Ishikawa (cell line): ENCODE data around the gene AIP.

Experiments used
- CEBPB ChIP-seq: IDR thresholded peaks from 2 replicates; pipeline ENCODE4 v1.6.1; 2012
- CREB1 ChIP-seq: IDR thresholded peaks from 2 replicates; pipeline ENCODE4 v1.6.1; 2012; ENCODE audit warnings: low read depth
- EGR1 ChIP-seq: IDR thresholded peaks from 2 replicates; pipeline ENCODE4 v1.6.1; 2012
- EP300 ChIP-seq: IDR thresholded peaks from 2 replicates; pipeline ENCODE4 v1.6.1; 2012; ENCODE audit warnings: borderline replicate concordance
- FOXM1 ChIP-seq: IDR thresholded peaks from 2 replicates; pipeline ENCODE4 v1.6.1; 2012; ENCODE audit warnings: low read depth, borderline replicate concordance
- NFIC ChIP-seq: IDR thresholded peaks from 2 replicates; pipeline ENCODE4 v1.6.1; 2012
- RAD21 ChIP-seq: IDR thresholded peaks from 2 replicates; pipeline ENCODE4 v1.6.1; 2012; ENCODE audit warnings: low read depth
- TAF1 ChIP-seq: IDR thresholded peaks from 2 replicates; pipeline ENCODE4 v1.6.1; 2012; ENCODE audit warnings: low read depth, mild to moderate bottlenecking
- TCF12 ChIP-seq: IDR thresholded peaks from 2 replicates; pipeline ENCODE4 v1.6.1; 2012; ENCODE audit warnings: low read depth
- TEAD4 ChIP-seq: IDR thresholded peaks from 2 replicates; pipeline ENCODE4 v1.6.1; 2012
- USF1 ChIP-seq: IDR thresholded peaks from 2 replicates; pipeline ENCODE4 v1.6.1; 2012
- YY1 ChIP-seq: IDR thresholded peaks from 2 replicates; pipeline ENCODE4 v1.6.1; 2012; ENCODE audit warnings: low read depth
- ZBTB7A ChIP-seq: IDR thresholded peaks from 2 replicates; pipeline ENCODE4 v1.6.1; 2012; ENCODE audit warnings: low read depth
- TF ChIP-seq, protein P1 (sequence below): IDR thresholded peaks from 2 replicates; pipeline ENCODE4 v1.6.1; 2012; ENCODE audit warnings: low read depth, mild to moderate bottlenecking
- TF ChIP-seq, protein P2 (sequence below): IDR thresholded peaks from 2 replicates; pipeline ENCODE4 v1.6.1; 2012

The AIP gene

DNA sequence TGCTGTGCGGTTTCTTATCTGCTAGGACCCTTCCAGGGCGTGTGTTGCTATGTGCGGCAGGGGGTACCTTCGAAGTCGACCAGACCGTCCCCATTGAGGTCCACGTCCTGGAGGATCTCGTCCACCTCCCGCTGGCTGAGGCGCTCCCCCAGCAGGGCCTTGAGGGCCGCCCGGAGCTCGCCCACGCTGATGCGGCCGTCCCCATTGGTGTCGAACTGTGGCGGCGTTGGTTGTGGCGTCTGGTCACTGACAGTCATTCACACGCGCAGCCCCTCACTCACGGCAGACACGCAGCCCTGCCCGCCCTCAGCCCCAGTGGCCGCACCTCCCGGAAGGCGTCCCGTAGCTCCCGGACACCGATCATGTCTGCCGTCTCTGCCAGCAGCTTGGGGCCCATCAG lies 36.9 kb downstream of the AIP start:
- TF ChIP-seq USF1 (no peak), CEBPB (no peak), YY1 (no peak)
- TF ChIP-seq, protein P1, sequence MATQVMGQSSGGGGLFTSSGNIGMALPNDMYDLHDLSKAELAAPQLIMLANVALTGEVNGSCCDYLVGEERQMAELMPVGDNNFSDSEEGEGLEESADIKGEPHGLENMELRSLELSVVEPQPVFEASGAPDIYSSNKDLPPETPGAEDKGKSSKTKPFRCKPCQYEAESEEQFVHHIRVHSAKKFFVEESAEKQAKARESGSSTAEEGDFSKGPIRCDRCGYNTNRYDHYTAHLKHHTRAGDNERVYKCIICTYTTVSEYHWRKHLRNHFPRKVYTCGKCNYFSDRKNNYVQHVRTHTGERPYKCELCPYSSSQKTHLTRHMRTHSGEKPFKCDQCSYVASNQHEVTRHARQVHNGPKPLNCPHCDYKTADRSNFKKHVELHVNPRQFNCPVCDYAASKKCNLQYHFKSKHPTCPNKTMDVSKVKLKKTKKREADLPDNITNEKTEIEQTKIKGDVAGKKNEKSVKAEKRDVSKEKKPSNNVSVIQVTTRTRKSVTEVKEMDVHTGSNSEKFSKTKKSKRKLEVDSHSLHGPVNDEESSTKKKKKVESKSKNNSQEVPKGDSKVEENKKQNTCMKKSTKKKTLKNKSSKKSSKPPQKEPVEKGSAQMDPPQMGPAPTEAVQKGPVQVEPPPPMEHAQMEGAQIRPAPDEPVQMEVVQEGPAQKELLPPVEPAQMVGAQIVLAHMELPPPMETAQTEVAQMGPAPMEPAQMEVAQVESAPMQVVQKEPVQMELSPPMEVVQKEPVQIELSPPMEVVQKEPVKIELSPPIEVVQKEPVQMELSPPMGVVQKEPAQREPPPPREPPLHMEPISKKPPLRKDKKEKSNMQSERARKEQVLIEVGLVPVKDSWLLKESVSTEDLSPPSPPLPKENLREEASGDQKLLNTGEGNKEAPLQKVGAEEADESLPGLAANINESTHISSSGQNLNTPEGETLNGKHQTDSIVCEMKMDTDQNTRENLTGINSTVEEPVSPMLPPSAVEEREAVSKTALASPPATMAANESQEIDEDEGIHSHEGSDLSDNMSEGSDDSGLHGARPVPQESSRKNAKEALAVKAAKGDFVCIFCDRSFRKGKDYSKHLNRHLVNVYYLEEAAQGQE = no peak

GRCh38 chr11:67520856-67521824 lies 38.3 kb downstream of the AIP start:
- TF ChIP-seq TEAD4 = no peak

- TF ChIP-seq YY1 = no peak
- TF ChIP-seq USF1 = no peak
- TF ChIP-seq ZBTB7A = no peak
- no peak for TF ChIP-seq FOXM1
- TF ChIP-seq RAD21 = no peak
- no peak for TF ChIP-seq CEBPB
- no peak for TF ChIP-seq EP300
- no peak for TF ChIP-seq TEAD4
- TF ChIP-seq CREB1 = no peak
- TF ChIP-seq, protein P2, sequence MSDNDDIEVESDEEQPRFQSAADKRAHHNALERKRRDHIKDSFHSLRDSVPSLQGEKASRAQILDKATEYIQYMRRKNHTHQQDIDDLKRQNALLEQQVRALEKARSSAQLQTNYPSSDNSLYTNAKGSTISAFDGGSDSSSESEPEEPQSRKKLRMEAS = no peak
- no peak for TF ChIP-seq TAF1
- no peak for TF ChIP-seq EGR1
- TF ChIP-seq, protein P1 = no peak
- no peak for TF ChIP-seq TCF12
- no peak for TF ChIP-seq NFIC
These were observed 39.1 kb downstream of the AIP start for GRCh38 chr11:67521924-67522323.

- TF ChIP-seq USF1 (no peak), RAD21 (no peak), EP300 (no peak), FOXM1 (no peak), YY1 (no peak), NFIC (no peak), TCF12 (no peak), CEBPB (no peak), EGR1 (no peak), TEAD4 (no peak), CREB1 (no peak), ZBTB7A (no peak), TAF1 (no peak)
- TF ChIP-seq, protein P2 = no peak
- TF ChIP-seq, protein P1 = no peak
These were observed 39.5 kb downstream of the AIP start for GRCh38 chr11:67522338-67522737.
